Stimulated activated naive CD4-positive, alpha-beta T cell treated with Interleukin-2 at 50 U/mL for 16 hours (primary cell): Measurements from ENCODE around the gene FKBP1C.
"Not testable (repeated sequence)": the region's sequence is repeated elsewhere in the genome, so short reads cannot be mapped to it uniquely, and the experiment has no call there.

Experiments used
- DNase-seq: peaks from one replicate; lab custom pipeline; 2025; lab: John Stamatoyannopoulos, UW

FKBP1C gene

GRCh38 chr6:63211343-63211742, at the start of gene FKBP1C:
FKBP1C (plus strand) TSS chr6:63211469.
- not testable (repeated sequence) for DNase-seq

GRCh38 chr6:63164047-63164803, 47.0 kb upstream of the FKBP1C start:
- not testable (repeated sequence) for DNase-seq

- DNase-seq: no peak
These were observed 37.1 kb upstream of the FKBP1C start for GRCh38 chr6:63174173-63174572.

- no peak for DNase-seq
These were observed 35.1 kb upstream of the FKBP1C start for GRCh38 chr6:63176181-63176580.

GRCh38 chr6:63180367-63180766, 30.9 kb upstream of the FKBP1C start:
- DNase-seq: no peak

- no peak for DNase-seq
These were observed 24.3 kb upstream of the FKBP1C start for GRCh38 chr6:63186970-63187369.

GRCh38 chr6:63188828-63189227, 22.4 kb upstream of the FKBP1C start:
- DNase-seq: no peak

- no peak for DNase-seq
These were observed 17.9 kb upstream of the FKBP1C start for GRCh38 chr6:63193324-63193723.

GRCh38 chr6:63197741-63198140, 13.5 kb upstream of the FKBP1C start:
- no peak for DNase-seq

GRCh38 chr6:63213325-63213724, 2.1 kb downstream of the FKBP1C start:
- DNase-seq: no peak

GRCh38 chr6:63214816-63215215, 3.5 kb downstream of the FKBP1C start:
- DNase-seq: no peak

GRCh38 chr6:63224179-63224578, 12.9 kb downstream of the FKBP1C start:
- DNase-seq: no peak

- DNase-seq: not testable (repeated sequence)
These were observed 14.7 kb downstream of the FKBP1C start for GRCh38 chr6:63225987-63226386.

- not testable (repeated sequence) for DNase-seq
These were observed 16.9 kb downstream of the FKBP1C start for GRCh38 chr6:63227928-63228894.

GRCh38 chr6:63230027-63230426, 18.8 kb downstream of the FKBP1C start:
- DNase-seq: not testable (repeated sequence)

GRCh38 chr6:63230511-63230910, 19.2 kb downstream of the FKBP1C start:
- not testable (repeated sequence) for DNase-seq

GRCh38 chr6:63236398-63236817, 25.1 kb downstream of the FKBP1C start:
- DNase-seq: no peak

- DNase-seq: no peak
These were observed 34.2 kb downstream of the FKBP1C start for GRCh38 chr6:63245420-63245819.

GRCh38 chr6:63245909-63246308, 34.6 kb downstream of the FKBP1C start:
- DNase-seq: no peak

- DNase-seq: no peak
These were observed 35.3 kb downstream of the FKBP1C start for GRCh38 chr6:63246581-63246980.

GRCh38 chr6:63249875-63250482, 38.7 kb downstream of the FKBP1C start:
- no peak for DNase-seq

GRCh38 chr6:63259153-63259552, 47.9 kb downstream of the FKBP1C start:
- DNase-seq: no peak
